Measurements from ENCODE around the gene ITPR2.
A peak's percentile ranks its signal among the peaks of the same experiment; 100 is the strongest.

ITPR2 gene

DNA sequence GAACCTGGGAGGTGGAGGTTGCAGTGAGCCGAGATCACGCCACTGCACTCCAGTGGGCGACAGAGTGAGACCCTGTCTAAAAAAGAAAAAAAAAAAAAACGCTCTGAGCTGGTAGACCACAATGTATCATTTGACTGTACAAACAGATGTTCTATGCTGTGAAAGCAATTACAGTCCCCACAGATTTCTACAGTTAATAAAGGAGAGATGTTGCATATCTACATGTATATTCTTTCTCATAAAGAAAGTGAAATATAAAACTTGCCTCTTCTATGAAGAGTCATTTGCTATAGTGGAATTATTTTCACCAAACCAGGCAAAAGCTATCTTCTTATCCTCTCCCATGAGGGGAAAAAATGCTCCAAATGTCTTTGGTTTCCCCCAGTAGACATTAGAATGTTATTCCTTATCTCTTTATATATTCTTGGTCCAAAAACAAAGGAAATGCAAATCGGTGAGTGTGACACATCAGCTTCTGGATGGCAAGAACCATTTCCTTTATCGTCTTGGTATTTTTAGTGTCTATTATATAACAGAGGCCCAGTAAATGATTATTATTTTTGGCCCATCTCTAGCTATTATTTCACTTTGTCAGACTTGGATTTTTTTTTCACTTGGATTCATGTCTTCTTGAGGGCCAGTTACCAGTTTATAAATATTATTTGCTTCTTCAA lies 407.3 kb downstream of the ITPR2 start:
- DNase-seq (ENCODE audit: extremely low spot score), result peak; percentile 23
- CTCF ChIA-PET, result no interaction called here
- POLR2A ChIA-PET, result no interaction called here
- TF ChIP-seq, protein P1, sequence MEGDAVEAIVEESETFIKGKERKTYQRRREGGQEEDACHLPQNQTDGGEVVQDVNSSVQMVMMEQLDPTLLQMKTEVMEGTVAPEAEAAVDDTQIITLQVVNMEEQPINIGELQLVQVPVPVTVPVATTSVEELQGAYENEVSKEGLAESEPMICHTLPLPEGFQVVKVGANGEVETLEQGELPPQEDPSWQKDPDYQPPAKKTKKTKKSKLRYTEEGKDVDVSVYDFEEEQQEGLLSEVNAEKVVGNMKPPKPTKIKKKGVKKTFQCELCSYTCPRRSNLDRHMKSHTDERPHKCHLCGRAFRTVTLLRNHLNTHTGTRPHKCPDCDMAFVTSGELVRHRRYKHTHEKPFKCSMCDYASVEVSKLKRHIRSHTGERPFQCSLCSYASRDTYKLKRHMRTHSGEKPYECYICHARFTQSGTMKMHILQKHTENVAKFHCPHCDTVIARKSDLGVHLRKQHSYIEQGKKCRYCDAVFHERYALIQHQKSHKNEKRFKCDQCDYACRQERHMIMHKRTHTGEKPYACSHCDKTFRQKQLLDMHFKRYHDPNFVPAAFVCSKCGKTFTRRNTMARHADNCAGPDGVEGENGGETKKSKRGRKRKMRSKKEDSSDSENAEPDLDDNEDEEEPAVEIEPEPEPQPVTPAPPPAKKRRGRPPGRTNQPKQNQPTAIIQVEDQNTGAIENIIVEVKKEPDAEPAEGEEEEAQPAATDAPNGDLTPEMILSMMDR (IDR thresholded peaks at IDR 0.05; ENCODE audit: control extremely low read depth, extremely low read depth, low read depth, missing control alignments), result no peak

DNA sequence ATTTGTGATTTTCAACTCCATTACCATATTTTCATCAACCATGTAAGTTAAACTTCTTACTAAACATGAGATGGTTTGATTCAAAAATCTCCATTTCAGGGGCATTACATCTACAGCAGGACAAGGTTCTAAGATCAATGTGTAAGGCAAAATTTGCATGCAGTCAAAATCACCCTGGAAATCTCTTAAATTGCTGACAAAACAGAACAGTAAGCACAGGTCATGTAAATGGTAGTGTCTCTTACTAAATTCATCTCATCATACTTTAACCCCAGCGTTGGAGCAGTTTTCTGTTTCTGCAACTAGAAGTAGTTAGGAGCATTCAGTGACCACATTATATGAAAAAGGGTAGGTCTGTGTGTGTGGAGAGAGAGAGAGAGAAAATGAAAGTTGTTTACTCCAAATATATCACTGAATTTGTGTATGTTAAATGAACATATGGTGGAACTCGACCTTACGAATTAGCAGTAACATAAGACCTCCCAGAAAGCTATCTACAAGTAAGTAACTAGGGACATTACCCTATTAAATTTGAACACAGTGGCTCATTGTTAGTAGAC lies 410.1 kb downstream of the ITPR2 start:
- CTCF ChIA-PET, result no interaction called here
- POLR2A ChIA-PET, result no interaction called here

GRCh38 chr12:26416550-26416949 lies 416.4 kb downstream of the ITPR2 start:
- CTCF ChIA-PET, result no interaction called here

More for the DNA sequence above, 410.1 kb downstream of the ITPR2 start:
- no peak for DNase-seq (ENCODE audit: extremely low spot score)
- TF ChIP-seq, protein P1 (IDR thresholded peaks at IDR 0.05; ENCODE audit: control extremely low read depth, extremely low read depth, low read depth, missing control alignments), result no peak

DNA sequence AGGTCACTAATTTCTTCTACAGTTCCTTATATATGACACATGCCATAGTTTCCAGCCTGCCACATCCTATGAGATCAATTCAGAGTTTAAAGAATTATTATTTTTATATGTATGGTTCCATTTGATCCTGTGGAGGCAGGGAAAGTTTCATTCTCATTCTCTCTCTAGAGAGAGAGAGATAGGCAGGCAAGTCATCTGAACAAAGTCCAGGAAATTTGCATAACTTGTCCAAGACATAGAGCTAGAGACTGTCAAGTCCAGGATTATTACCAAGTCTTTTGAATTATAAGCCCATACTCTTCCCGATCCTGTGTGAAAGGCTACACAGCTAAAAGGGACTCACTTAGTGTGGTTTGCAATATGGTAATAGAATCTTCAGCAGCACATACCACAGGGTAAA lies 422.3 kb downstream of the ITPR2 start:
- CTCF ChIA-PET, result interaction anchor here (1.5 kb wide), 1 partner anchor 14 kb away, joined by 7 read pairs; no protein-coding TSS in a partner anchor
- TF ChIP-seq, protein P1 (IDR thresholded peaks at IDR 0.05; ENCODE audit: control extremely low read depth, extremely low read depth, low read depth, missing control alignments), result no peak
- POLR2A ChIA-PET, result no interaction called here
- DNase-seq (ENCODE audit: extremely low spot score), result no peak

More at GRCh38 chr12:26416550-26416949, 416.4 kb downstream of the ITPR2 start:
- TF ChIP-seq, protein P1 (IDR thresholded peaks at IDR 0.05; ENCODE audit: control extremely low read depth, extremely low read depth, low read depth, missing control alignments), result no peak
- no peak for DNase-seq (ENCODE audit: extremely low spot score)
- POLR2A ChIA-PET, result no interaction called here

DNA sequence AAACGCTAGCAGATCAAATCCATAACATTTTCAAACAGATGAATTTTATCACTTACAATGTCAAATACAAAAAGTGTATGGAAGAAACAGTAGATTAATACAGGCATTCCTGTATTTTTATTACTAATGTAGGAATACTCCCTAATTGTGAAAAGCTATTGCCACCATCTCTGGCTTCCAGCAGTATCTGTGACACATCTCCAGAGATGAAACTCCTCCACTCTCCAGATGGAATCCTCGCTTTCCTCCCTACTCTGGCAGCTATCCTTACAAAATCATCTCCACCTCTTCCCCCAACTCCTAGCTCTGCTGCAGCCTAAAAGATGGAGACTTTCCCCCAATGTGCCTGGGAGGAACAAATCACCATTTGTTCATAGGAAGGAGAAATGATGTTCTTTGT lies 426.2 kb downstream of the ITPR2 start:
- ChIA-PET CTCF (interaction anchor here (1.5 kb wide), 1 partner anchor 10 kb away, joined by 3 read pairs; no protein-coding TSS in a partner anchor), POLR2A (no interaction called here)
- no peak for DNase-seq (ENCODE audit: extremely low spot score)
- TF ChIP-seq, protein P1 (IDR thresholded peaks at IDR 0.05; ENCODE audit: control extremely low read depth, extremely low read depth, low read depth, missing control alignments), result no peak

DNA sequence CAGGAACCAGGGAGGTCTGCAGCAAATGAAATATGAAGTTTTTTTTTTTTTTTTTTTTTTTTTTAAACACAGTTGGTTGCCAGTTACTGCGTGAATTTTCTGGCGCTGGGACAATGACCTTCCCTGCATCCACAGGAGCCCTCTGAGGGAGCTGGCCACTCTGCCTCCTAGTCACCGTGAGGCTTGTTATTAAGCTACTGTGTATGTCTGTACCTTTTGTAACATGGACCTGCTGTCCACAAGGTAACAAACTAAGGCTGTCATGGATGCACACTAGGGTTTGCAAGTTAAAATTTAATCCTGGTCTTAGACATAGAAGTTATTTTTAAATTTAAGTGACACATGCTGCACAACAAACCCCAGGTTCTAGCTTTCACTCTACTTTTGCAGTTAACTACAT lies 426.6 kb downstream of the ITPR2 start:
- TF ChIP-seq, protein P1 (IDR thresholded peaks at IDR 0.05; ENCODE audit: control extremely low read depth, extremely low read depth, low read depth, missing control alignments), result no peak
- POLR2A ChIA-PET, result no interaction called here
- CTCF ChIA-PET, result interaction anchor here (1.5 kb wide), 1 partner anchor 10 kb away, joined by 3 read pairs; no protein-coding TSS in a partner anchor
- DNase-seq (ENCODE audit: extremely low spot score), result no peak

All from GM10248 (cell line).